Measurements from ENCODE around the gene ATL3.

ATL3 gene

GRCh38 chr11:63681321-63682065 lies 10.3 kb upstream of the ATL3 start, which contains the start of gene RTN3:
RTN3 (plus strand) TSS chr11:63681500; CDS start chr11:63681637, 137 bp downstream.
- Histone ChIP-seq H3K27ac (ENCODE audit: low read depth, low read length) (peak within 1 kb of the TSS; percentile 96), H3K27me3 (ENCODE audit: control insufficient read depth, insufficient read depth, low read length) (no peaks in the 10 kb centered on the region), H3K9ac (ENCODE audit: low read depth, low read length) (peak within 1 kb of the TSS; percentile 54)

GRCh38 chr11:63680834-63681320 lies 9.7 kb upstream of the ATL3 start:
- peak overlapping the region; percentile 21; the same call in 1 of the 2 replicates for H3K9ac ChIP-seq (ENCODE audit: low read depth, low read length)
- H3K27ac ChIP-seq (ENCODE audit: low read depth, low read length), result peak overlapping the region; percentile 24
- H3K9me3 ChIP-seq (ENCODE audit: control insufficient read depth, insufficient read depth, low read length), result no peaks in the 10 kb centered on the region
- peaks cover 14% of the 10 kb centered on the region for H3K4me1 ChIP-seq (ENCODE audit: control insufficient read depth, insufficient read depth, low read length)
- peak overlapping the region; percentile 86 for H3K4me3 ChIP-seq (ENCODE audit: low read depth, low read length)
- no peaks in the 10 kb centered on the region for H3K27me3 ChIP-seq (ENCODE audit: control insufficient read depth, insufficient read depth, low read length)
- peaks cover 6% of the 10 kb centered on the region; the same call in 1 of the 2 replicates for H3K36me3 ChIP-seq (ENCODE audit: control insufficient read depth, insufficient read depth, low read length)

More at GRCh38 chr11:63681321-63682065, 10.3 kb upstream of the ATL3 start, which contains the start of gene RTN3:
- Histone ChIP-seq H3K4me3 (ENCODE audit: low read depth, low read length) (peak within 1 kb of the TSS; percentile 86), H3K9me3 (ENCODE audit: control insufficient read depth, insufficient read depth, low read length) (no peaks in the 10 kb centered on the region), H3K36me3 (ENCODE audit: control insufficient read depth, insufficient read depth, low read length) (peaks cover 6% of the 10 kb centered on the region; the same call in 1 of the 2 replicates), H3K4me1 (ENCODE audit: control insufficient read depth, insufficient read depth, low read length) (peaks cover 16% of the 10 kb centered on the region)

GRCh38 chr11:63673579-63673978 lies 2.4 kb upstream of the ATL3 start:
- Histone ChIP-seq H3K4me1 (ENCODE audit: control insufficient read depth, insufficient read depth, low read length) (peaks cover 5% of the 10 kb centered on the region; the same call in 1 of the 2 replicates), H3K4me3 (ENCODE audit: low read depth, low read length) (no peak overlapping the region), H3K36me3 (ENCODE audit: control insufficient read depth, insufficient read depth, low read length) (no peaks in the 10 kb centered on the region), H3K9ac (ENCODE audit: low read depth, low read length) (no peak overlapping the region), H3K27ac (ENCODE audit: low read depth, low read length) (no peak overlapping the region), H3K27me3 (ENCODE audit: control insufficient read depth, insufficient read depth, low read length) (no peaks in the 10 kb centered on the region), H3K9me3 (ENCODE audit: control insufficient read depth, insufficient read depth, low read length) (no peaks in the 10 kb centered on the region)

GRCh38 chr11:63672936-63673539 lies 1.9 kb upstream of the ATL3 start:
- Histone ChIP-seq H3K4me1 (ENCODE audit: control insufficient read depth, insufficient read depth, low read length) (peaks cover 5% of the 10 kb centered on the region; the same call in 1 of the 2 replicates), H3K4me3 (ENCODE audit: low read depth, low read length) (no peak overlapping the region), H3K9me3 (ENCODE audit: control insufficient read depth, insufficient read depth, low read length) (no peaks in the 10 kb centered on the region), H3K27me3 (ENCODE audit: control insufficient read depth, insufficient read depth, low read length) (no peaks in the 10 kb centered on the region), H3K27ac (ENCODE audit: low read depth, low read length) (no peak overlapping the region), H3K9ac (ENCODE audit: low read depth, low read length) (no peak overlapping the region), H3K36me3 (ENCODE audit: control insufficient read depth, insufficient read depth, low read length) (no peaks in the 10 kb centered on the region)

GRCh38 chr11:63672156-63672463 lies 934 bp upstream of the ATL3 start:
- Histone ChIP-seq H3K4me3 (ENCODE audit: low read depth, low read length) (no peak overlapping the region), H3K27ac (ENCODE audit: low read depth, low read length) (no peak overlapping the region)

GRCh38 chr11:63670433-63671321 lies 499 bp downstream of the ATL3 start:
- Histone ChIP-seq H3K4me3 (ENCODE audit: low read depth, low read length) (peak overlapping the region; percentile 75), H3K9me3 (ENCODE audit: control insufficient read depth, insufficient read depth, low read length) (no peaks in the 10 kb centered on the region), H3K27me3 (ENCODE audit: control insufficient read depth, insufficient read depth, low read length) (no peaks in the 10 kb centered on the region), H3K9ac (ENCODE audit: low read depth, low read length) (peak overlapping the region; percentile 69), H3K36me3 (ENCODE audit: control insufficient read depth, insufficient read depth, low read length) (no peaks in the 10 kb centered on the region), H3K27ac (ENCODE audit: low read depth, low read length) (peak overlapping the region; percentile 70), H3K4me1 (ENCODE audit: control insufficient read depth, insufficient read depth, low read length) (peaks cover 5% of the 10 kb centered on the region; the same call in 1 of the 2 replicates)

More at GRCh38 chr11:63672156-63672463, 934 bp upstream of the ATL3 start:
- Histone ChIP-seq H3K4me1 (ENCODE audit: control insufficient read depth, insufficient read depth, low read length) (peaks cover 5% of the 10 kb centered on the region; the same call in 1 of the 2 replicates), H3K9ac (ENCODE audit: low read depth, low read length) (no peak overlapping the region), H3K27me3 (ENCODE audit: control insufficient read depth, insufficient read depth, low read length) (no peaks in the 10 kb centered on the region), H3K9me3 (ENCODE audit: control insufficient read depth, insufficient read depth, low read length) (no peaks in the 10 kb centered on the region), H3K36me3 (ENCODE audit: control insufficient read depth, insufficient read depth, low read length) (no peaks in the 10 kb centered on the region)

- no peak overlapping the region for H3K9ac ChIP-seq (ENCODE audit: low read depth, low read length)
- no peak overlapping the region for H3K27ac ChIP-seq (ENCODE audit: low read depth, low read length)
- no peaks in the 10 kb centered on the region for H3K36me3 ChIP-seq (ENCODE audit: control insufficient read depth, insufficient read depth, low read length)
- no peaks in the 10 kb centered on the region for H3K27me3 ChIP-seq (ENCODE audit: control insufficient read depth, insufficient read depth, low read length)
- H3K4me3 ChIP-seq (ENCODE audit: low read depth, low read length), result peak overlapping the region; percentile 75
- H3K9me3 ChIP-seq (ENCODE audit: control insufficient read depth, insufficient read depth, low read length), result no peaks in the 10 kb centered on the region
- H3K4me1 ChIP-seq (ENCODE audit: control insufficient read depth, insufficient read depth, low read length), result peaks cover 5% of the 10 kb centered on the region; the same call in 1 of the 2 replicates
Observed at GRCh38 chr11:63670096-63670432, 1.1 kb downstream of the ATL3 start.

GRCh38 chr11:63667995-63668795 lies 3.0 kb downstream of the ATL3 start:
- Histone ChIP-seq H3K4me1 (ENCODE audit: control insufficient read depth, insufficient read depth, low read length) (peaks cover 5% of the 10 kb centered on the region; the same call in 1 of the 2 replicates), H3K27me3 (ENCODE audit: control insufficient read depth, insufficient read depth, low read length) (no peaks in the 10 kb centered on the region), H3K9ac (ENCODE audit: low read depth, low read length) (no peak overlapping the region), H3K9me3 (ENCODE audit: control insufficient read depth, insufficient read depth, low read length) (no peaks in the 10 kb centered on the region), H3K4me3 (ENCODE audit: low read depth, low read length) (no peak overlapping the region), H3K27ac (ENCODE audit: low read depth, low read length) (no peak overlapping the region), H3K36me3 (ENCODE audit: control insufficient read depth, insufficient read depth, low read length) (no peaks in the 10 kb centered on the region)

GRCh38 chr11:63666874-63667273 lies 4.3 kb downstream of the ATL3 start:
- Histone ChIP-seq H3K4me1 (ENCODE audit: control insufficient read depth, insufficient read depth, low read length) (peaks cover 5% of the 10 kb centered on the region; the same call in 1 of the 2 replicates), H3K9me3 (ENCODE audit: control insufficient read depth, insufficient read depth, low read length) (no peaks in the 10 kb centered on the region), H3K36me3 (ENCODE audit: control insufficient read depth, insufficient read depth, low read length) (no peaks in the 10 kb centered on the region), H3K4me3 (ENCODE audit: low read depth, low read length) (no peak overlapping the region), H3K27ac (ENCODE audit: low read depth, low read length) (no peak overlapping the region), H3K27me3 (ENCODE audit: control insufficient read depth, insufficient read depth, low read length) (no peaks in the 10 kb centered on the region), H3K9ac (ENCODE audit: low read depth, low read length) (no peak overlapping the region)

GRCh38 chr11:63663809-63664208 lies 7.4 kb downstream of the ATL3 start:
- Histone ChIP-seq H3K27ac (ENCODE audit: low read depth, low read length) (no peak overlapping the region), H3K9me3 (ENCODE audit: control insufficient read depth, insufficient read depth, low read length) (no peaks in the 10 kb centered on the region), H3K9ac (ENCODE audit: low read depth, low read length) (no peak overlapping the region)

More at GRCh38 chr11:63663809-63664208, 7.4 kb downstream of the ATL3 start:
- H3K4me3 ChIP-seq (ENCODE audit: low read depth, low read length), result no peak overlapping the region
- no peaks in the 10 kb centered on the region for H3K4me1 ChIP-seq (ENCODE audit: control insufficient read depth, insufficient read depth, low read length)
- H3K27me3 ChIP-seq (ENCODE audit: control insufficient read depth, insufficient read depth, low read length), result no peaks in the 10 kb centered on the region
- H3K36me3 ChIP-seq (ENCODE audit: control insufficient read depth, insufficient read depth, low read length), result no peaks in the 10 kb centered on the region
